GM18861 (cell line): ENCODE results near the gene TEX53.

ENCODE experiments used
- ATAC-seq: cut with Tn5 transposase; IDR thresholded peaks from one replicate; pipeline ENCODE4 v1.9.1; 2021; ENCODE audit not compliant: unreplicated experiment

The TEX53 gene

GRCh38 chr9:114680259-114681001, 22.8 kb upstream of the TEX53 start:
- no peak for ATAC-seq

GRCh38 chr9:114678795-114679194, 21.2 kb upstream of the TEX53 start:
- ATAC-seq: no peak

- ATAC-seq: no peak
Measured at GRCh38 chr9:114678130-114678529, 20.5 kb upstream of the TEX53 start.

GRCh38 chr9:114677418-114677817, 19.8 kb upstream of the TEX53 start:
- ATAC-seq: no peak

- ATAC-seq: no peak
Measured at GRCh38 chr9:114676901-114677300, 19.3 kb upstream of the TEX53 start.

GRCh38 chr9:114674798-114675540, 17.4 kb upstream of the TEX53 start:
- no peak for ATAC-seq

GRCh38 chr9:114674076-114674797, 16.6 kb upstream of the TEX53 start:
- ATAC-seq: no peak

GRCh38 chr9:114671605-114672004, 14.0 kb upstream of the TEX53 start:
- no peak for ATAC-seq

- ATAC-seq: no peak
Measured at GRCh38 chr9:114669961-114670360, 12.4 kb upstream of the TEX53 start.

- no peak for ATAC-seq
Measured at GRCh38 chr9:114668146-114668545, 10.5 kb upstream of the TEX53 start.

- ATAC-seq: no peak
Measured at GRCh38 chr9:114666851-114667250, 9.2 kb upstream of the TEX53 start.

GRCh38 chr9:114666401-114666800, 8.8 kb upstream of the TEX53 start:
- no peak for ATAC-seq

- ATAC-seq: no peak
Measured at GRCh38 chr9:114664181-114664580, 6.6 kb upstream of the TEX53 start.

- no peak for ATAC-seq
Measured at GRCh38 chr9:114662081-114662989, 4.7 kb upstream of the TEX53 start.

GRCh38 chr9:114656301-114656700, 1.3 kb downstream of the TEX53 start:
- no peak for ATAC-seq

- no peak for ATAC-seq
Measured at GRCh38 chr9:114655689-114656088, 1.9 kb downstream of the TEX53 start.

- no peak for ATAC-seq
Measured at GRCh38 chr9:114653556-114654159, 3.9 kb downstream of the TEX53 start.

- ATAC-seq: no peak
Measured at GRCh38 chr9:114652776-114653555, 4.6 kb downstream of the TEX53 start.

GRCh38 chr9:114643896-114644295, 13.7 kb downstream of the TEX53 start:
- no peak for ATAC-seq

GRCh38 chr9:114643001-114643400, 14.6 kb downstream of the TEX53 start:
- no peak for ATAC-seq
